ENCODE measurements around the gene APPBP2. TPM values are rescaled to one million over a fixed set of nuclear protein-coding genes. Genes with fewer than 3 reads are reported as not detected.

Gene APPBP2
- total RNA-seq, 1 experiment from 2014 or later: 25.8 TPM

DNA sequence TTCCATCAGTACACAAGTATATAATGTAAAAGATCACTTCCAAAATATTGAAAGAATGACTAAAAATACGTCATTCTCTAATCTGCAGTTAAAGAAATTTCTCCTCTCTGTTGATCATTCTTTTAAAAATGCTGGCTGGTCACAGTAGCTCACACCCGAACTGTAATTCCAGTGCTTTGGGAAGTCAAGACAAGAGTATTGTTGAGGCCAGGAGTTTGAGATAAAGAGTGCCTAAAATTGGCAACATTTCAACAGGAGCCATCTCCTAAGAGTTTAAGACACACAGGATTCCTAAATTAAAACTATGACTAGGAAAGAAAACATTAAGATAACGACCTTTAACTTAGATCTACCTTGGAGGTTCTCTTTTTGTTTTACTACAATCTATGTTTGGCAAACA is 129.6 kb downstream of the APPBP2 start:
- TF ChIP-seq, protein P1, sequence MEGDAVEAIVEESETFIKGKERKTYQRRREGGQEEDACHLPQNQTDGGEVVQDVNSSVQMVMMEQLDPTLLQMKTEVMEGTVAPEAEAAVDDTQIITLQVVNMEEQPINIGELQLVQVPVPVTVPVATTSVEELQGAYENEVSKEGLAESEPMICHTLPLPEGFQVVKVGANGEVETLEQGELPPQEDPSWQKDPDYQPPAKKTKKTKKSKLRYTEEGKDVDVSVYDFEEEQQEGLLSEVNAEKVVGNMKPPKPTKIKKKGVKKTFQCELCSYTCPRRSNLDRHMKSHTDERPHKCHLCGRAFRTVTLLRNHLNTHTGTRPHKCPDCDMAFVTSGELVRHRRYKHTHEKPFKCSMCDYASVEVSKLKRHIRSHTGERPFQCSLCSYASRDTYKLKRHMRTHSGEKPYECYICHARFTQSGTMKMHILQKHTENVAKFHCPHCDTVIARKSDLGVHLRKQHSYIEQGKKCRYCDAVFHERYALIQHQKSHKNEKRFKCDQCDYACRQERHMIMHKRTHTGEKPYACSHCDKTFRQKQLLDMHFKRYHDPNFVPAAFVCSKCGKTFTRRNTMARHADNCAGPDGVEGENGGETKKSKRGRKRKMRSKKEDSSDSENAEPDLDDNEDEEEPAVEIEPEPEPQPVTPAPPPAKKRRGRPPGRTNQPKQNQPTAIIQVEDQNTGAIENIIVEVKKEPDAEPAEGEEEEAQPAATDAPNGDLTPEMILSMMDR (IDR thresholded peaks at IDR 0.05): no peak
- TF ChIP-seq SIN3A (IDR thresholded peaks at IDR 0.05; ENCODE audit: borderline replicate concordance, insufficient read depth, low read depth, low read length) (no peak), TCF7L2 (IDR thresholded peaks at IDR 0.05; ENCODE audit: low read depth, low read length) (no peak), POLR2AphosphoS5 (IDR thresholded peaks at IDR 0.05; ENCODE audit: low read depth, low read length) (no peak)
- TF ChIP-seq, protein P2, sequence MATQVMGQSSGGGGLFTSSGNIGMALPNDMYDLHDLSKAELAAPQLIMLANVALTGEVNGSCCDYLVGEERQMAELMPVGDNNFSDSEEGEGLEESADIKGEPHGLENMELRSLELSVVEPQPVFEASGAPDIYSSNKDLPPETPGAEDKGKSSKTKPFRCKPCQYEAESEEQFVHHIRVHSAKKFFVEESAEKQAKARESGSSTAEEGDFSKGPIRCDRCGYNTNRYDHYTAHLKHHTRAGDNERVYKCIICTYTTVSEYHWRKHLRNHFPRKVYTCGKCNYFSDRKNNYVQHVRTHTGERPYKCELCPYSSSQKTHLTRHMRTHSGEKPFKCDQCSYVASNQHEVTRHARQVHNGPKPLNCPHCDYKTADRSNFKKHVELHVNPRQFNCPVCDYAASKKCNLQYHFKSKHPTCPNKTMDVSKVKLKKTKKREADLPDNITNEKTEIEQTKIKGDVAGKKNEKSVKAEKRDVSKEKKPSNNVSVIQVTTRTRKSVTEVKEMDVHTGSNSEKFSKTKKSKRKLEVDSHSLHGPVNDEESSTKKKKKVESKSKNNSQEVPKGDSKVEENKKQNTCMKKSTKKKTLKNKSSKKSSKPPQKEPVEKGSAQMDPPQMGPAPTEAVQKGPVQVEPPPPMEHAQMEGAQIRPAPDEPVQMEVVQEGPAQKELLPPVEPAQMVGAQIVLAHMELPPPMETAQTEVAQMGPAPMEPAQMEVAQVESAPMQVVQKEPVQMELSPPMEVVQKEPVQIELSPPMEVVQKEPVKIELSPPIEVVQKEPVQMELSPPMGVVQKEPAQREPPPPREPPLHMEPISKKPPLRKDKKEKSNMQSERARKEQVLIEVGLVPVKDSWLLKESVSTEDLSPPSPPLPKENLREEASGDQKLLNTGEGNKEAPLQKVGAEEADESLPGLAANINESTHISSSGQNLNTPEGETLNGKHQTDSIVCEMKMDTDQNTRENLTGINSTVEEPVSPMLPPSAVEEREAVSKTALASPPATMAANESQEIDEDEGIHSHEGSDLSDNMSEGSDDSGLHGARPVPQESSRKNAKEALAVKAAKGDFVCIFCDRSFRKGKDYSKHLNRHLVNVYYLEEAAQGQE (IDR thresholded peaks at IDR 0.05; ENCODE audit: insufficient read depth in 1 of 2, low read depth in 2 of 2, low read length in 1 of 2): no peak
- no TSS peak for BruUV-seq (replicated peaks)
- Histone ChIP-seq H3K4me3 (ENCODE audit: low read depth in 2 of 2, low read length in 2 of 2) (no peak overlapping the region), H3K27me3 (ENCODE audit: control insufficient read depth, insufficient read depth, low read length) (no peaks in the 10 kb centered on the region), H3K36me3 (ENCODE audit: control insufficient read depth, insufficient read depth, low read length) (peaks cover 6% of the 10 kb centered on the region; the same call in 1 of the 2 replicates), H3K27ac (ENCODE audit: low read length) (no peak overlapping the region), H3K9me3 (ENCODE audit: control insufficient read depth, insufficient read depth, low read depth, low read length) (no peaks in the 10 kb centered on the region), H3K4me1 (ENCODE audit: control insufficient read depth, insufficient read depth, low read length) (peaks cover 3% of the 10 kb centered on the region; the same call in 1 of the 2 replicates)
- intact Hi-C loops (cut with micrococcal nuclease; ENCODE audit: unreplicated experiment): no loop called here
- ChIA-PET CTCF (no interaction called here), POLR2A (no interaction called here)
- no peak for ATAC-seq
- in situ Hi-C loops (cut with HindIII; ENCODE audit: low pct_unique_long_range_greater_than_20kb, low sequenced_read_pairs): no loop called here
- no peak for DNase-seq (ENCODE audit: low read depth, low spot score)

DNA sequence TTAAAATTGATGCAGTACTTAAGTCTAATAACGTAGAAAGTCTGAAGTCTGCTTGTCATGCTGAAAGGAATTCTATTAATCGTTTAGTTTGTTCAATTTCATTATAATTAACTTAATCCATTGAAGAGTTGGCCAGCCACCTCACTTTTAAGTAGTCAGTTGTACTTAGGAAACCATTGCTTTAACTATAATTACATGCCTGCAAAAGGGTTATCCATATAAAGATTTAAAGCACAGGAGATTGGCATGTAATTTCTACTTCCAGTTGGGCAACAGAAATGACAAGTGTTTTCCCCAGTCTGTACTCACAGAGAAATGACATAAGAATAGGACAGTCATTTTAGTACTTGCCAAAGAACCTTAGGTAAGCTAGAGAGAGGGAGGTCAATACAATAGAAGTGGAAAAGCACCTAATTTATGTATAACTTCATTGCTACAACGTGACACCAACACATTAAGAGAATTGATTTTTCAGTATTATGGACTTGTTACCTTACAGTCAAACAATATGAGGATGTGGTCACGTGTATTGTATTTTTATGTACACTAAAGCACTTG is 130.5 kb downstream of the APPBP2 start:
- Histone ChIP-seq H3K27ac (ENCODE audit: low read length) (no peak overlapping the region), H3K9me3 (ENCODE audit: control insufficient read depth, insufficient read depth, low read depth, low read length) (no peaks in the 10 kb centered on the region), H3K27me3 (ENCODE audit: control insufficient read depth, insufficient read depth, low read length) (no peaks in the 10 kb centered on the region), H3K36me3 (ENCODE audit: control insufficient read depth, insufficient read depth, low read length) (peaks cover 11% of the 10 kb centered on the region; the same call in 1 of the 2 replicates), H3K4me1 (ENCODE audit: control insufficient read depth, insufficient read depth, low read length) (peaks cover 3% of the 10 kb centered on the region; the same call in 1 of the 2 replicates), H3K4me3 (ENCODE audit: low read depth in 2 of 2, low read length in 2 of 2) (no peak overlapping the region)
- intact Hi-C loops (cut with micrococcal nuclease; ENCODE audit: unreplicated experiment) (no loop called here), in situ Hi-C loops (cut with HindIII; ENCODE audit: low pct_unique_long_range_greater_than_20kb, low sequenced_read_pairs) (no loop called here)
- ATAC-seq: no peak
- no peak for TF ChIP-seq POLR2AphosphoS5 (IDR thresholded peaks at IDR 0.05; ENCODE audit: low read depth, low read length)
- TF ChIP-seq, protein P2 (IDR thresholded peaks at IDR 0.05; ENCODE audit: insufficient read depth in 1 of 2, low read depth in 2 of 2, low read length in 1 of 2): no peak
- TF ChIP-seq, protein P1 (IDR thresholded peaks at IDR 0.05): no peak
- TF ChIP-seq SIN3A (IDR thresholded peaks at IDR 0.05; ENCODE audit: borderline replicate concordance, insufficient read depth, low read depth, low read length): no peak
- TF ChIP-seq TCF7L2 (IDR thresholded peaks at IDR 0.05; ENCODE audit: low read depth, low read length): no peak
- BruUV-seq (replicated peaks): no TSS peak
- POLR2A ChIA-PET: interaction anchor here (0.6 kb wide), 1 partner anchor 185 kb away, joined by 4 read pairs; no protein-coding TSS in a partner anchor
- DNase-seq (ENCODE audit: low read depth, low spot score): no peak
- CTCF ChIA-PET: no interaction called here
